Measurements from ENCODE around the gene LOC128125822.
"Not testable (repeated sequence)": the region's sequence is repeated elsewhere in the genome, so short reads cannot be mapped to it uniquely, and the experiment has no call there.

LOC128125822 gene

DNA sequence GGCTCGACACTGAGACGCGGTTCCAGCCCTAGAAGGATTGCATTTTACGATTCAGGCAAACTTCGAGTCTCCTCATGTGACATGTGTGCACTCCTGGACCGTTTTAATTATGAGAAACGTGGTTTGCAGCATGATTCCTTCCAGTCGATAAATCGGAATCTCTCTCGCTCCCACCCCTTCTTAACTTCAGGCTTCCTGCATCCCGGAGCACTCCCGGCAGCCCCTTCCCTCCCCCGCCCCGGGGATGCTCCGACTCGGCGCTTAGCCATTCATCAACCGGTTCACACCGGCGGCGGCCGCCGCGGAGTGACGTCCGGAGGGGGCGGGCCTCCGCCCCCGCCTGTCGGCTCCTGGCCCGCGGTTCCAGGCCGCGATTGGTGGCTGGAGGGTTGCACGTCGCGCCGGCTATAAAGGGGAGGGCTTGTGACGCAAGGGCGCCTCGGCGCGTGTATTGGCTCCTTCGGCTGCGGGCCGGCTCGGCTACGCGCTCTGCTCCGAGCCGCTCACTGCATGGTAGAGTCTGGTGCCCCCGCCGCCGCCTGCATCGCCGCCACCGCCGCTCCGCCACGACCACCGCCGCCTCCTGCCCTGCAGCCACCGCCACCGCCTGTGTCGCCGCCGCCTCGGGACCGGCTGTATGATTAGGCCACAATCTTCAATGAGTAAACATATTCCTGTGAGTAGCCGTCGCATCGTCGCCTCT, at the start of gene LOC128125822, which contains the start of gene PTP4A1:
Gene LOC128125822, plus strand, starts transcription at position 437 of the 703 bp plus-strand sequence.
Gene PTP4A1, plus strand, starts transcription at position 437 of the 703 bp plus-strand sequence. CDS start 4,401 bp downstream, outside the sequence.
- DNase-seq (ENCODE audit: low read depth in 2 of 2): peak; percentile 93 to 96

DNA sequence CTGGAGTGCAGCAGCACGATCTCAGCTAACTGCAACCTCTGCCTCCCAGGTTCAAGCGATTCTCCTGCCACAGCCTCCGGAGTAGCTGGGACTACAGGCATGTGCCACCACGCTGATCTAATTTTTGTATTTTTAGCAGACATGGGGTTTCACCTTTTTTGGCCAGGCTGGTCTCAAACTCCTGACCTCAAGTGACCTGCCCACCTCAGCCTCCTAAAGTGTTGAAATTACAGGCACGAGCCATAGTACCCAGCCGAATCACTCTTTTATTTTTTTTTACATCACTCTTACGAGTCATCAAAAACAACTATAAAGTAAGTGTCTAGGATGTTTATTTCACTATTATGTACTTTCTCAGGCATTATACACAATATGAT, 49.4 kb upstream of the LOC128125822 start:
- DNase-seq (ENCODE audit: low read depth in 2 of 2): not testable (repeated sequence)

- DNase-seq (ENCODE audit: low read depth in 2 of 2): no peak
These were observed 48.6 kb upstream of the LOC128125822 start for GRCh38 chr6:63523630-63524029.

DNA sequence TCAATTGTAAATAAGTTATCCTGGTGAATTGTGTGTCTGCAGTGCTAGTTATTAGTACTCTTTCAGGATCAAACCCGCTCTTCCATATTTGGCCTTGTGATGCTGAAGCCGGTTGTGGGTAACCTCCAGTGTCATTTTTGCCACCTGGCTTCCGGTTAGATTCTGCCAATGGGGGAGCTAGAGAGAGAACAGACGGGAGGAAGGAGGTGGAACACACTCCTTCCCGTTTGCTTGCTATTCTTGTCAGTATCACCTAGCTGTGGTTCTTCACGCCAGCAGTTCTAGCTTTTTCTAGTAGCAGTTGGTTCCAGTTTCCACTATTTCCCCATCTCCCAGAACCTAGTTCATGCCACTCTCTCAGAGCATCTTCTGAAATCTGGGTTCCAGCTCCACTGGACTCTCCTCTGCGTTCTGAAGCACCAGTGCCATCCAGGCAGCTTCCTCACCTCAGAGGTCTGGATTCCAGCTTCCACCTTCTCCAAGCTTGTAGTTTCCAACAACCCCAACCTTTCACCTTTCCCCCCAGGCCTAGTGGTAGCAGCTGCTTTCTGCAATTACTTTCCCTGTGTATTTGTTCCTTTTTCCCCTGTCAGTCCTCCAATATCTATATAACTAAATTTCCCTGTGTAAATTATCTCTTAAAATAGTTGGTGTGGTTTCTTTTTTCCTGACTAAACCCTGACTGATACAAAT, 46.9 kb upstream of the LOC128125822 start:
- no peak for DNase-seq (ENCODE audit: low read depth in 2 of 2)

GRCh38 chr6:63526931-63527330, 45.3 kb upstream of the LOC128125822 start:
- no peak for DNase-seq (ENCODE audit: low read depth in 2 of 2)

DNA sequence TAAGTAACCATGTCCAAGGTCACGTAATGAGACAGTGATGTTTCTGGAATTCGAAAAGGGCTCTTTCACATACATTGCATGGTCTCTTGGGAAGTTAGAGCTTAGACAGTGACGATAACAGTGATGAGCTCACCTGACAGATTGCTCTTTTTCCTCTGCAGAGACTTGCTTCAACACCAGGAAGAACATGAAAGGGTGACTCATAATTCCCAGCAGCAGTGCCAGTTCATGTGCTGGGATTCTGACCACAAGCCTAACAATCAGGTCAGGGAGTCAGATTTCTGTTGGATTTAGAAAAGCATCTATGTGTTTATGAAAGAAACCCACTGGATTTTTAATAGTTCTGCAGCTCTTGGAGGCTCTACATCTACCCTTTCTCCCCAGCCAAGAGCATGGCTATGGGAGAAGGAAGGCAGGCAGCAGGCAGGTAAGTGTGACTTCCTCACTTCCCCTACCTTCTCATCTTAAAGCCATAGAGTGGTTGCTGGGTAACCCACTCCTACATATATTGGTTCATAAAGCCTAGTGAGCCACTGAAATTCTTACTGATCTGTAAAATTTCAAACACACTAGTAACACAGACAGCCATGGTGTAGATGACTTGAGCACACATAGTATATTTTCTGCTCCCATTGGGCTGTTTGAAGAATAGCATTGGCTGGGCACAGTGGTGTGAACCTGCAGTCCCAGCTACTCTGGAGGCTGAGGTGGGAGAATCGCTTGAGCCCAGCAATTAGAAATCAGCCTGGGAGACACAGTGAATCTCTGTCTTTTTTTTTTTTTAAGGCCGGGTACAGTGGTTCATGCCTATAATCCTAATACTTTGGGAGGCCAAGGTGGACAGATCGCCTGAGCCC, 44.4 kb upstream of the LOC128125822 start:
- no peak for DNase-seq (ENCODE audit: low read depth in 2 of 2)

GRCh38 chr6:63529498-63529897, 42.8 kb upstream of the LOC128125822 start:
- DNase-seq (ENCODE audit: low read depth in 2 of 2): no peak

DNA sequence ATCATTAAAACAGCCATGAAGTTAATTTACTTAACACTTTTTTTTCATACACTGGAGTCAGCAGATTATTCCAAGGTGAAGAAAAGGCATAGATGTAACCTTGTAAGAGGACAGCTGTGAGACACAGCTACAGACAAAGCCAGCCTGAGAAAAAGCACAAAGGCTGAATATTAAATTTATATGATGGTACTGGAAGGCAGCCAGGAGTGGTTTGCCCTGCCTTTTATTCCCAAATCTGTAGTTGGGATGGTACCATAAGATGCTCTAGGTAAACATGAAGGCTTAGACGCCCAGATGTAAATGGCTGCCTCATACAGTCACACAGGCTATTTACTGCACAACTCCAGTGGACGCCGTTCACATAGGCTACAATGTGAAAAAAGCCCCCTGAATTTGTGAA, 42.1 kb upstream of the LOC128125822 start:
- no peak for DNase-seq (ENCODE audit: low read depth in 2 of 2)

GRCh38 chr6:63530991-63531390, 41.3 kb upstream of the LOC128125822 start:
- no peak for DNase-seq (ENCODE audit: low read depth in 2 of 2)

GRCh38 chr6:63533026-63533425, 39.3 kb upstream of the LOC128125822 start:
- no peak for DNase-seq (ENCODE audit: low read depth in 2 of 2)

DNA sequence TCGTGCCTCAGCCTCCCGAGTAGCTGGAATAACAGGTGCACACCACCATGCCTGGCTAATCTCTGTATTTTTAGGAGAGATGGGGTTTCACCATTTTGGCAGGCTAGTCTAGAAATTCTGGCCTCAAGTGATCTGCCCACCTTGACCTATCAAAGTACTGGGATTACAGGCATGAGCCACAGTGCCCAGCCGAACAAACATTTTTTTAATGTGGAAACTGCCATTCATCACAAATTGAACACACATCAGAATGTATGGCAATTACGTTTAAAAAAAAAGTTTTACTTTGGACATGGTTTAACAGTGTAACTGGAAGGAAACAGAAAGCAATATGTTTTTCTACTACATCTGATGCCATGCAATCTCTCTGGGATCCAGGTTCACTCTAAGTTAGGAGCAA, 38.3 kb upstream of the LOC128125822 start:
- DNase-seq (ENCODE audit: low read depth in 2 of 2): no peak

- no peak for DNase-seq (ENCODE audit: low read depth in 2 of 2)
These were observed 34.9 kb upstream of the LOC128125822 start for GRCh38 chr6:63537201-63537958.

- no peak for DNase-seq (ENCODE audit: low read depth in 2 of 2)
These were observed 34.4 kb upstream of the LOC128125822 start for GRCh38 chr6:63537959-63538300.

- DNase-seq (ENCODE audit: low read depth in 2 of 2): no peak
These were observed 33.7 kb upstream of the LOC128125822 start for GRCh38 chr6:63538550-63538949.

DNA sequence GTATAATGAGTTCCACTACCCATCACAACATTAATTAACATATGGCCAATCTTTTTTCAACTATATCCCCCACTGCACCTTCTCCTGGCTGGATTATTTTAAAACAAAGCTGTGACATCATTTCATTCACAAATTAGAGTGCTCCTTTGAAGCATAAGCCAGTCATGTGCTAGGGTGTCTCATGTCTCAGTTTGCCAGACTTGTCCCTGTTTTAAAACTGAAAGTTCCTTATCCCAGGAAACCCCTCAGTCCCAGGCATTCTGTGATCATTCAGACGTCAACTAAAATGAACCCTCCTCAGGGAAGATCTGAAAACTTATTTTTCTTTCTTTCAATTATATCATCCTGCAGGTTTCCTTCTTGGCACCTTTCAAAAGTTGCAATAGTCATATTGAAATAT, 29.3 kb upstream of the LOC128125822 start:
- DNase-seq (ENCODE audit: low read depth in 2 of 2): no peak

GRCh38 chr6:63543982-63544381, 28.3 kb upstream of the LOC128125822 start:
- DNase-seq (ENCODE audit: low read depth in 2 of 2): no peak

GRCh38 chr6:63546236-63546635, 26.0 kb upstream of the LOC128125822 start:
- DNase-seq (ENCODE audit: low read depth in 2 of 2): no peak

DNA sequence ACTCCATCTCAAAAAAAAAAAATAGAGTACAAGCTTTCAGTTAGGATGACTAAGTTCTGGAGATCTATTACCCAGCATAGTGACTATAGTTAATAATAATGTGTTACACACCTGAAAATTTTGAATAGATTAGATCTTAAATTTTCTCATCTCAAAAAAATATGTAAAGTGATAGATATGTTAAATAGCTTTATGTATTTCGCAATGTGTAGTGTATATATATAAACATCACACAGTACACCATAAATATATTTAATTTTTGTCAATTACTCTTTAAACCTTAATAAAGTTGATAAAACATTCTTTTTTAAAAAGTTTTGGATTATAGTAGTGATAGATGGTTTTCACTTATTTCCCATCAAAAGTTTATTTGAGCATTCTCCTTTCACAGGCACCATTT, 25.6 kb upstream of the LOC128125822 start:
- no peak for DNase-seq (ENCODE audit: low read depth in 2 of 2)

- no peak for DNase-seq (ENCODE audit: low read depth in 2 of 2)
These were observed 23.2 kb upstream of the LOC128125822 start for GRCh38 chr6:63549076-63549475.

DNA sequence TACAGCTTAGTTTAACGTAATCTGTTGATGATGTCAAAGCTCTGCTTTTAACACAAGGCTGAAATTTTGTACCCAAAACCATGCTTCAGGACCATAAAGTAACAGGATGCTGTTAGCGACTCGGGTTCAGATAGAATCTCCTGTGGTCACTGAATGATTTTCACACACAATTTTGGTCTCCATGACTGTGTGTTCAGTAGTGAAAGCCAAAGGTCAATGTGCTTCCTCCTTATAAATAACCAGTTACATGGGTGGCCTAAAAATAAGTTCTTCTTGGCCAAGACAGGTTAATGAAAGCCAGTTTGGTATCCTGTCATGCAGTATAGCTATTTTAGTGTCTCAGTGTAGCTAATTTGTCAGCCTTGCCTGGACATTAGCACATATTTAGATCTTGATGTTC, 19.1 kb upstream of the LOC128125822 start:
- DNase-seq (ENCODE audit: low read depth in 2 of 2): no peak

DNA sequence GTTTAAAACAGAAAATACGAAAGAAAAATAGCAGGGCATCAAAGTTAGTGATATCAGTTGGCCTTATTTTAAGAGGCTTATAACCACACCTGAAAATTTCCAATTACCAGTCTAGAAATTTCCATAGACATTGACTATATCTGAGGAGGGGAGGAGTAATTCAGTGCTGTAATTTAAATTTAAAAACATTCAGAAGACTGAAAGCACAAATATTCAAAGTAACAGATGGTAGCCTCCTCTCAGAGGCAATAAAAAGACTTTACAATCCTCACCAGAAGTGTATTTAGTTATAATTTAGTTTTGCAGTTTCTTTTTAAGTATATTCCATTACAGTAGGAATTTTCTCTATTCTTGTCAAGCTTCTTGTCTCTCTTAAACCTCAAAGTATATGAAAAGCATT, 18.4 kb upstream of the LOC128125822 start:
- DNase-seq (ENCODE audit: low read depth in 2 of 2): no peak

GRCh38 chr6:63554782-63555181, 17.5 kb upstream of the LOC128125822 start:
- DNase-seq (ENCODE audit: low read depth in 2 of 2): no peak
